Vagina (tissue), 2 donors: ENCODE data around the gene FYB1. TPM values are rescaled to one million over a fixed set of nuclear protein-coding genes. Genes with fewer than 3 reads are reported as not detected.

Experiments used
- DNase-seq, 2 donors: peaks; one replicate each; pipeline ENCODE4 v3.0.0-alpha.2; 2017; ENCODE audit errors: extremely low spot score in 2 of 2
- H3K27ac ChIP-seq: fragments of 200-600 bp; sonication (generic); one replicate; pipeline ENCODE4 v1.5.1; 2019
- H3K27me3 ChIP-seq: fragments of 200-600 bp; sonication (generic); one replicate; pipeline ENCODE4 v1.5.1; 2019
- H3K36me3 ChIP-seq, 2 donors: fragments of 200-600 bp; sonication (generic); one replicate each; pipeline ENCODE4 v1.5.1; 2017 to 2019
- H3K4me1 ChIP-seq: fragments of 200-600 bp; sonication (generic); one replicate; pipeline ENCODE4 v1.5.1; 2019
- H3K4me3 ChIP-seq, 2 donors: fragments of 200-600 bp; sonication (generic); 1 replicate in 1 of 2; 2 replicates in 1 of 2; pipeline ENCODE4 v1.5.1; 2016 to 2019
- H3K9me3 ChIP-seq: fragments of 200-600 bp; sonication (generic); one replicate; pipeline ENCODE4 v1.5.1; 2019
- POLR2A ChIP-seq, 2 donors: fragments of 450-650 bp; IDR thresholded peaks; one replicate each; pipeline ENCODE4 v1.6.1; 2017; ENCODE audit warnings: antibody characterized with exemption in 2 of 2, mild to moderate bottlenecking in 2 of 2, moderate library complexity in 2 of 2
- POLR2AphosphoS5 ChIP-seq, 2 donors: sonication (generic); formaldehyde crosslinking; IDR thresholded peaks; one replicate each; pipeline ENCODE4 v1.9.0; 2017; ENCODE audit warnings: antibody characterized with exemption in 2 of 2, mild to moderate bottlenecking in 2 of 2, low read depth in 1 of 2; ENCODE audit not compliant: insufficient read depth in 1 of 2
- intact Hi-C: fragments of 100-400 bp; cut with DNase I; formaldehyde crosslinking; loops from one replicate; pipeline ENCODE4 v1.15.1; 2023
- total RNA-seq: library from RNA; depleted of rRNA; stranded (reverse); fragments of >200 nt; gene quantifications from one replicate; pipeline ENCODE4 v1.2.3, GENCODE V29; 2016
- TF ChIP-seq, protein P1 (sequence below), 3 experiments: fragments of 450-650 bp in 2 of 3; fragments of 200-600 bp in 1 of 3; sonication (generic) in 1 of 3; IDR thresholded peaks; one replicate each; pipeline ENCODE4 v1.5.1; 2017 to 2019; ENCODE audit warnings: antibody characterized with exemption in 3 of 3, mild to moderate bottlenecking in 2 of 3, moderate library complexity in 2 of 3

The FYB1 gene
- total RNA-seq, 1 donor from 2014 or later = 10.8 TPM

DNA sequence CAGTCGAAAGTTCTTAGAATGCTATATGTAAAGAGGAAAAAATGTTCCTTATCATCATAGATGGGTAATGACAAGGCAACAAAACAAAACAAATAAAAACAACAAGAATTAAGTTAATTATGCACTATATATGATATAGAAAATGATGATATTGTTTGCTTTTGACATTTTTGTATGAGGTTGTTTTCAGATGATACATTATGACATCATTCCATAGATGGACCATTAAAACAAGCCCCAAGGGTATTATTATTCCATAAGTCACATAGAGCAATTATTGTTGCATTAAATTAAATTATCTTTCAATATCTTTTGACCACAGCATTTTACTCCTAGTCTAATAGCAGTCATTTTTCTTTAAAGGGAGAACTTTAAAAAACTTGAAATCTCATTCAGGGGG is 88.6 kb downstream of the FYB1 start:
- H3K36me3 ChIP-seq = no peaks in the 10 kb centered on the region
- H3K9me3 ChIP-seq = no peaks in the 10 kb centered on the region
- intact Hi-C loops = no loop called here
- no peak overlapping the region for H3K4me3 ChIP-seq
- H3K27me3 ChIP-seq = no peaks in the 10 kb centered on the region
- H3K27ac ChIP-seq = no peak overlapping the region
- no peak for DNase-seq
- TF ChIP-seq POLR2A (IDR thresholded peaks at IDR 0.05) = no peak
- TF ChIP-seq, protein P1, sequence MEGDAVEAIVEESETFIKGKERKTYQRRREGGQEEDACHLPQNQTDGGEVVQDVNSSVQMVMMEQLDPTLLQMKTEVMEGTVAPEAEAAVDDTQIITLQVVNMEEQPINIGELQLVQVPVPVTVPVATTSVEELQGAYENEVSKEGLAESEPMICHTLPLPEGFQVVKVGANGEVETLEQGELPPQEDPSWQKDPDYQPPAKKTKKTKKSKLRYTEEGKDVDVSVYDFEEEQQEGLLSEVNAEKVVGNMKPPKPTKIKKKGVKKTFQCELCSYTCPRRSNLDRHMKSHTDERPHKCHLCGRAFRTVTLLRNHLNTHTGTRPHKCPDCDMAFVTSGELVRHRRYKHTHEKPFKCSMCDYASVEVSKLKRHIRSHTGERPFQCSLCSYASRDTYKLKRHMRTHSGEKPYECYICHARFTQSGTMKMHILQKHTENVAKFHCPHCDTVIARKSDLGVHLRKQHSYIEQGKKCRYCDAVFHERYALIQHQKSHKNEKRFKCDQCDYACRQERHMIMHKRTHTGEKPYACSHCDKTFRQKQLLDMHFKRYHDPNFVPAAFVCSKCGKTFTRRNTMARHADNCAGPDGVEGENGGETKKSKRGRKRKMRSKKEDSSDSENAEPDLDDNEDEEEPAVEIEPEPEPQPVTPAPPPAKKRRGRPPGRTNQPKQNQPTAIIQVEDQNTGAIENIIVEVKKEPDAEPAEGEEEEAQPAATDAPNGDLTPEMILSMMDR (IDR thresholded peaks at IDR 0.05) = no peak
- H3K4me1 ChIP-seq = no peaks in the 10 kb centered on the region

DNA sequence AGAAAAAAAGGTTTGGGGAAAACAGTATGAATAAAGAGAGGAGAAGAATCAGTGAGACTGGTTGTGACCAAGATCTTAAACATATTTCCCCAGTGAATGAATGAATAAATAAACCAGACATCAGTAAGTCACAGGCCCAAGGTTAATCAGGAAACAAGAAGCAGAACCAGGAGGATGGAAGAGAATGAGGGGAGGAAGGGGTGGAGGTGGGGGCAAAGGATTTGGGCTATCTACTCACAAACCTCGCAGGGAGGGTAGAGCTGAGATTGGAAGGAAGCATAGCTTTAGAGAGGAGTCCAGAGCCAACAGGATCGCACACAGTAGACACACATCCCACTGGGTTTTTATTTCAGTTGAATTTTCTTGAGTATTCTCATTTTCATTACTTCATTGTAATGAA is 97.4 kb downstream of the FYB1 start:
- Histone ChIP-seq H3K4me3 (no peak overlapping the region), H3K9me3 (no peaks in the 10 kb centered on the region), H3K4me1 (no peaks in the 10 kb centered on the region), H3K36me3 (no peaks in the 10 kb centered on the region), H3K27me3 (no peaks in the 10 kb centered on the region), H3K27ac (no peak overlapping the region)
- intact Hi-C loops = no loop called here
- DNase-seq = no peak
- TF ChIP-seq, protein P1 (IDR thresholded peaks at IDR 0.05) = no peak
- TF ChIP-seq POLR2AphosphoS5 (IDR thresholded peaks at IDR 0.05; ENCODE audit: insufficient read depth in 1 of 2, low read depth in 1 of 2) = no peak

DNA sequence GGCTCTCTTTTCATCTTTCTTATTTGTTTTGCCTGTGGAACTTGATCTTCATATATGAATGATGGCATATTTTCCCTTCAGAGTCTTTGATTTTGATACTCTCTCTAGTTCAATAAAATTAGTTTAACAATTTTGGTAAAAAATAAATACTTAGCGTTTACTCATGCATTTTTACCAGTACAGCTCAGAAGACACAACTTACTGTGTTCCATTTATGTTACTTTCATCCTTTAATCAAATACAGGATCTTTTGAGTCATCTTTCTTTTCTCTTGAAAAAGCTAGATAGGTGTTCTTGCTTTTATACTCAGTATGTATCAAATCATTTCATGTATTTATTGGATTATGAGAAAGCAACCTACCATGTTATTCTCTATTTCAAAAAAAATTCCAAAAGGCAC is 98.0 kb downstream of the FYB1 start:
- TF ChIP-seq POLR2A (IDR thresholded peaks at IDR 0.05) = no peak
- TF ChIP-seq POLR2AphosphoS5 (IDR thresholded peaks at IDR 0.05; ENCODE audit: insufficient read depth in 1 of 2, low read depth in 1 of 2) = no peak
- TF ChIP-seq, protein P1 (IDR thresholded peaks at IDR 0.05) = no peak
- intact Hi-C loops = no loop called here
- DNase-seq = no peak

DNA sequence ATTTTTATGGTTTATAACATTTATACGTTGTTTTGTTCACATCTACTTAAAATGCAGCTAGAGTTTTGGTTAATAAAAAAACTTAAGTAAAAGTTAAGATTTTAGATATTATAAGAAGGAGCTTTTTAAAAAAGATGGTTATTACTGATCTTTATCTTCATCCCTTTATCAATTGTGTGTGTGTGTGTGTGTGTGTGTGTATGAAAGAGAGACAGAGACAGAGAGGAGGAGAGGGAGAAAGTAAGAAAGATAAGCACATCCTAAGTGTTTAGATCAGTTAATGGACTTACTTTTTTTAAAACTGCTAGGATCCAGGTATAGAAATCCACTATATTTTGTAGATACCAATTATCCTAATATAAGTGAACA is 99.3 kb downstream of the FYB1 start:
- H3K4me3 ChIP-seq = no peak overlapping the region
- TF ChIP-seq POLR2A (IDR thresholded peaks at IDR 0.05) = no peak
- TF ChIP-seq, protein P1 (IDR thresholded peaks at IDR 0.05) = no peak
- no peak for TF ChIP-seq POLR2AphosphoS5 (IDR thresholded peaks at IDR 0.05; ENCODE audit: insufficient read depth in 1 of 2, low read depth in 1 of 2)
- no peaks in the 10 kb centered on the region for H3K27me3 ChIP-seq
- no peak for DNase-seq
- H3K9me3 ChIP-seq = no peaks in the 10 kb centered on the region
- intact Hi-C loops = no loop called here
- H3K36me3 ChIP-seq = no peaks in the 10 kb centered on the region
- H3K4me1 ChIP-seq = no peaks in the 10 kb centered on the region
- H3K27ac ChIP-seq = no peak overlapping the region

More for the DNA sequence above, 98.0 kb downstream of the FYB1 start:
- Histone ChIP-seq H3K4me1 (no peaks in the 10 kb centered on the region), H3K36me3 (no peaks in the 10 kb centered on the region), H3K27me3 (no peaks in the 10 kb centered on the region), H3K4me3 (no peak overlapping the region), H3K9me3 (no peaks in the 10 kb centered on the region), H3K27ac (no peak overlapping the region)

- Histone ChIP-seq H3K36me3 (no peaks in the 10 kb centered on the region), H3K27ac (no peak overlapping the region), H3K4me1 (no peaks in the 10 kb centered on the region), H3K4me3 (no peak overlapping the region), H3K9me3 (no peaks in the 10 kb centered on the region), H3K27me3 (no peaks in the 10 kb centered on the region)
- no peak for TF ChIP-seq POLR2A (IDR thresholded peaks at IDR 0.05)
- TF ChIP-seq, protein P1 (IDR thresholded peaks at IDR 0.05) = no peak
- no peak for TF ChIP-seq POLR2AphosphoS5 (IDR thresholded peaks at IDR 0.05; ENCODE audit: insufficient read depth in 1 of 2, low read depth in 1 of 2)
- no peak for DNase-seq
- intact Hi-C loops = no loop called here
Observed at GRCh38 chr5:39119404-39120051, 99.8 kb downstream of the FYB1 start.
